Measurements from ENCODE around the gene ROBO1.

DNA sequence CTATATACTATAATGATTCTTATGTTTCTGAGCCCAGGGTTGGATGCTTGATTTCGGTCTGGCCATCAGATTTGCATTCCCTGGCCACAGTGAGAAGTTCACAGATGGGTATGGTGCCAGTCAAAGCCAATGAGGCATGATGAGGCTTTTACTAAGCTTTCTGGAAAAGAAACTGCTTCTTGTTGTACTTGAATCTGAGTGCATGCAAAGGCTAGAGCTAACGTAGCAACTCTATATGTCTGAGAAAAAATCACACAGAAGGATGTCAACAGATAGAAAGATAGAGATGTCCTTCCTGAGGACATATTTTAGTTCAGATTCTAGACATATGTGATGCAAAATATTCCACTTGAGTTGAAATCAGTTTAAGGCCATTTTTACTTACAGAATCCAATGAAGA is 608.1 kb downstream of the ROBO1 start:
- no peak for TF ChIP-seq POLR2A (IDR thresholded peaks at IDR 0.05; ENCODE audit: low read length)
- TF ChIP-seq GATA1 (IDR thresholded peaks at IDR 0.05; ENCODE audit: low read depth, low read length) = no peak
